Prostate gland (tissue), 2 donors: ENCODE measurements around the gene TMOD4. TPM values are rescaled to one million over a fixed set of nuclear protein-coding genes. Genes with fewer than 3 reads are reported as not detected.

ENCODE experiments used
- DNase-seq: peaks from one replicate; pipeline ENCODE4 v3.0.0-alpha.2; 2019; ENCODE audit warnings: low spot score
- H3K27ac ChIP-seq, 2 donors: fragments of 200-600 bp; sonication (generic); 2 replicates each; pipeline ENCODE4 v1.5.1; 2017 to 2019
- H3K27me3 ChIP-seq: fragments of 200-600 bp; sonication (generic); replicated peaks from 2 replicates; pipeline ENCODE4 v1.5.1; 2019; ENCODE audit not compliant: insufficient read depth
- H3K36me3 ChIP-seq, 2 donors: fragments of 200-600 bp; sonication (generic); 1 replicate in 1 of 2; 2 replicates in 1 of 2; pipeline versions ENCODE4 v1.5.1 to v1.8.1; 2017 to 2019
- H3K4me1 ChIP-seq: fragments of 200-600 bp; sonication (generic); replicated peaks from 2 replicates; pipeline ENCODE4 v1.5.1; 2019
- H3K4me3 ChIP-seq, 2 donors: fragments of 200-600 bp; sonication (generic); 2 replicates each; pipeline ENCODE4 v1.5.1; 2017 to 2019
- H3K9me3 ChIP-seq: fragments of 200-600 bp; sonication (generic); 2 replicates; pipeline ENCODE4 v1.5.1; 2017
- CTCF ChIP-seq, 4 experiments: fragments of 200-600 bp in 2 of 4; fragments of 450-650 bp in 2 of 4; sonication (generic) in 2 of 4; IDR thresholded peaks; 1 replicate in 3 of 4; 2 replicates in 1 of 4; pipeline ENCODE4 v1.5.1; 2016 to 2019; ENCODE audit warnings: antibody characterized with exemption in 4 of 4, mild to moderate bottlenecking in 2 of 4, moderate library complexity in 2 of 4
- POLR2A ChIP-seq: fragments of 450-650 bp; IDR thresholded peaks from one replicate; pipeline ENCODE4 v1.6.1; 2016; ENCODE audit warnings: antibody characterized with exemption, mild to moderate bottlenecking
- POLR2AphosphoS5 ChIP-seq: sonication (generic); formaldehyde crosslinking; IDR thresholded peaks from one replicate; pipeline ENCODE4 v1.6.1; 2017; ENCODE audit warnings: antibody characterized with exemption
- WGBS: methylation state at CpG from one replicate; pipeline ENCODE4 v1.1.5; 2018; 5-methylcytosine and 5-hydroxymethylcytosine counted together
- intact Hi-C: fragments of 100-400 bp; cut with DNase I; formaldehyde crosslinking; loops from one replicate; pipeline ENCODE4 v1.14.2; 2022
- total RNA-seq, 2 donors: library from RNA; depleted of rRNA; stranded (reverse); fragments of >200 nt; gene quantifications; one replicate each; pipeline ENCODE4 v1.1.0, GENCODE V29; 2016

Gene TMOD4
- total RNA-seq, 2 donors from 2014 or later, result 1.7 TPM; not detected in 1

GRCh38 chr1:151165738-151166504, 9.9 kb downstream of the TMOD4 start, which contains the start of the genes LYSMD1 and SCNM1:
Gene LYSMD1 (minus strand): TSS chr1:151165902. CDS start chr1:151165258, 644 bp downstream.
Gene SCNM1 (plus strand): TSS chr1:151166144. CDS start chr1:151166153, 9 bp downstream.
- TF ChIP-seq CTCF (IDR thresholded peaks at IDR 0.05) (peak in 3 of 4 experiments; percentile 15 to 66 (median 53)), POLR2AphosphoS5 (peak; percentile 100), POLR2A (peak; percentile 33)
- 0% methylated on average over 38 of the region's 38 CpGs for WGBS
- Histone ChIP-seq H3K36me3 (peaks cover 0 to 4% of the 10 kb centered on the region in 2 donors), H3K27me3 (no peaks in the 10 kb centered on the region), H3K4me1 (peaks cover 6% of the 10 kb centered on the region), H3K4me3 (peak within 1 kb of the TSS; percentile 65 to 82), H3K9me3 (no peaks in the 10 kb centered on the region), H3K27ac (peak within 1 kb of the TSS; percentile 86 to 90)
- peak; percentile 98 for DNase-seq
- intact Hi-C loops, result no loop called here

- peak overlapping the region; percentile 86 to 90 for H3K27ac ChIP-seq
- H3K9me3 ChIP-seq, result no peaks in the 10 kb centered on the region
- WGBS, result 8% methylated on average over 15 of the region's 15 CpGs
- intact Hi-C loops, result no loop called here
- no peak for TF ChIP-seq POLR2A
- TF ChIP-seq POLR2AphosphoS5, result no peak
- no peak for TF ChIP-seq CTCF (IDR thresholded peaks at IDR 0.05)
- H3K4me3 ChIP-seq, result peak overlapping the region; percentile 65 to 82
- peaks cover 0 to 8% of the 10 kb centered on the region in 2 donors for H3K36me3 ChIP-seq
- H3K4me1 ChIP-seq, result peaks cover 6% of the 10 kb centered on the region
- no peaks in the 10 kb centered on the region for H3K27me3 ChIP-seq
- DNase-seq, result peak; percentile 35
Observed at GRCh38 chr1:151165281-151165737, 10.5 kb downstream of the TMOD4 start.

- Histone ChIP-seq H3K9me3 (no peaks in the 10 kb centered on the region), H3K36me3 (peaks cover 0 to 8% of the 10 kb centered on the region in 2 donors), H3K4me1 (peaks cover 6% of the 10 kb centered on the region), H3K4me3 (peak overlapping the region; percentile 65 to 82), H3K27ac (peak overlapping the region; percentile 86 to 90), H3K27me3 (no peaks in the 10 kb centered on the region)
- intact Hi-C loops, result no loop called here
- DNase-seq, result no peak
- TF ChIP-seq POLR2A (no peak), POLR2AphosphoS5 (peak; percentile 17)
- 8% methylated on average over 11 of the region's 11 CpGs for WGBS
Observed at GRCh38 chr1:151164732-151165280, 11.0 kb downstream of the TMOD4 start.

GRCh38 chr1:151159373-151159772, 16.4 kb downstream of the TMOD4 start:
- TF ChIP-seq POLR2A (no peak), POLR2AphosphoS5 (no peak), CTCF (IDR thresholded peaks at IDR 0.05) (no peak)
- H3K27ac ChIP-seq, result no peak overlapping the region
- no peaks in the 10 kb centered on the region for H3K27me3 ChIP-seq
- no peaks in the 10 kb centered on the region for H3K9me3 ChIP-seq
- no peak for DNase-seq
- no peak overlapping the region for H3K4me3 ChIP-seq
- peaks cover 0 to 8% of the 10 kb centered on the region in 2 donors for H3K36me3 ChIP-seq
- intact Hi-C loops, result loop anchor here (5.0 kb wide), 2 partner anchors 57 to 137 kb away; no protein-coding TSS in a partner anchor
- H3K4me1 ChIP-seq, result peaks cover 1% of the 10 kb centered on the region

GRCh38 chr1:151158751-151159251, 17.0 kb downstream of the TMOD4 start:
- intact Hi-C loops, result loop anchor here (5.0 kb wide), 2 partner anchors 56 to 136 kb away; no protein-coding TSS in a partner anchor
- no peak for DNase-seq
- no peak for TF ChIP-seq CTCF (IDR thresholded peaks at IDR 0.05)
- no peak for TF ChIP-seq POLR2AphosphoS5
- no peak for TF ChIP-seq POLR2A
- no peak overlapping the region for H3K4me3 ChIP-seq
- 84% methylated on average over 22 of the region's 22 CpGs for WGBS
- H3K27me3 ChIP-seq, result no peaks in the 10 kb centered on the region
- no peaks in the 10 kb centered on the region for H3K9me3 ChIP-seq
- no peaks in the 10 kb centered on the region for H3K4me1 ChIP-seq
- H3K36me3 ChIP-seq, result peaks cover 0 to 8% of the 10 kb centered on the region in 2 donors
- H3K27ac ChIP-seq, result no peak overlapping the region
